Measurements from ENCODE around the gene TSPAN18.

GRCh38 chr11:44889266-44889665 is 162.5 kb downstream of the TSPAN18 start:
- TF ChIP-seq POLR2A (IDR thresholded peaks at IDR 0.05): no peak
- TF ChIP-seq, protein P1, sequence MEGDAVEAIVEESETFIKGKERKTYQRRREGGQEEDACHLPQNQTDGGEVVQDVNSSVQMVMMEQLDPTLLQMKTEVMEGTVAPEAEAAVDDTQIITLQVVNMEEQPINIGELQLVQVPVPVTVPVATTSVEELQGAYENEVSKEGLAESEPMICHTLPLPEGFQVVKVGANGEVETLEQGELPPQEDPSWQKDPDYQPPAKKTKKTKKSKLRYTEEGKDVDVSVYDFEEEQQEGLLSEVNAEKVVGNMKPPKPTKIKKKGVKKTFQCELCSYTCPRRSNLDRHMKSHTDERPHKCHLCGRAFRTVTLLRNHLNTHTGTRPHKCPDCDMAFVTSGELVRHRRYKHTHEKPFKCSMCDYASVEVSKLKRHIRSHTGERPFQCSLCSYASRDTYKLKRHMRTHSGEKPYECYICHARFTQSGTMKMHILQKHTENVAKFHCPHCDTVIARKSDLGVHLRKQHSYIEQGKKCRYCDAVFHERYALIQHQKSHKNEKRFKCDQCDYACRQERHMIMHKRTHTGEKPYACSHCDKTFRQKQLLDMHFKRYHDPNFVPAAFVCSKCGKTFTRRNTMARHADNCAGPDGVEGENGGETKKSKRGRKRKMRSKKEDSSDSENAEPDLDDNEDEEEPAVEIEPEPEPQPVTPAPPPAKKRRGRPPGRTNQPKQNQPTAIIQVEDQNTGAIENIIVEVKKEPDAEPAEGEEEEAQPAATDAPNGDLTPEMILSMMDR (IDR thresholded peaks at IDR 0.05): no peak

Measured in stomach (tissue), 4 donors.